A673 (cell line): ENCODE measurements around the gene SLC5A6.

Experiments used
- EZH2 ChIP-seq: fragments of 200-600 bp; sonication (generic); IDR thresholded peaks from 2 replicates; pipeline ENCODE4 v1.6.1; 2017; ENCODE audit warnings: borderline replicate concordance, low read depth, mild to moderate bottlenecking, mixed read lengths, antibody characterized with exemption, low read length; ENCODE audit not compliant: poor library complexity, severe bottlenecking
- TF ChIP-seq, protein P1 (sequence below): fragments of 300-800, 200-600 bp; sonication (generic); conservative IDR thresholded peaks from 2 replicates; pipeline ENCODE4 v1.5.1; 2017; ENCODE audit warnings: low read depth, mild to moderate bottlenecking, antibody characterized with exemption, low read length, moderate library complexity, mixed read lengths

DNA sequence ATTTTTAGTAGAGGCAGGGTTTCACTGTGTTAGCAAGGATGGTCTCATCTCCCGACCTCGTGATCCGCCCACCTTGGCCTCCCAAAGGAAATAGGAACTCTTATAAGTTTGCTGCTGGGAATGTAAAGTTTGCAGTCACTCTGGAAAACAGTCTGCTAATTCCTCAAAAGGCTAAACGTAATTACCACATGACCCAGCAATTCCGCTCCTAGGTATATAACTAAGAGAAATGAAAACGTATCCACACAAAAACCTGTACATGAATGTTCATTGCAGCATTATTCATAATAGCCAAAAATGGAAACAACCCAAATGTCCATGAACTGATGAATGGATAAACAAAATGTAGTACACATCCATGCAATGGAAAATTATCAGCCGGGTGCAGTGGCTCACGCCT is 22.1 kb downstream of the SLC5A6 start:
- no peak for TF ChIP-seq EZH2
- TF ChIP-seq, protein P1, sequence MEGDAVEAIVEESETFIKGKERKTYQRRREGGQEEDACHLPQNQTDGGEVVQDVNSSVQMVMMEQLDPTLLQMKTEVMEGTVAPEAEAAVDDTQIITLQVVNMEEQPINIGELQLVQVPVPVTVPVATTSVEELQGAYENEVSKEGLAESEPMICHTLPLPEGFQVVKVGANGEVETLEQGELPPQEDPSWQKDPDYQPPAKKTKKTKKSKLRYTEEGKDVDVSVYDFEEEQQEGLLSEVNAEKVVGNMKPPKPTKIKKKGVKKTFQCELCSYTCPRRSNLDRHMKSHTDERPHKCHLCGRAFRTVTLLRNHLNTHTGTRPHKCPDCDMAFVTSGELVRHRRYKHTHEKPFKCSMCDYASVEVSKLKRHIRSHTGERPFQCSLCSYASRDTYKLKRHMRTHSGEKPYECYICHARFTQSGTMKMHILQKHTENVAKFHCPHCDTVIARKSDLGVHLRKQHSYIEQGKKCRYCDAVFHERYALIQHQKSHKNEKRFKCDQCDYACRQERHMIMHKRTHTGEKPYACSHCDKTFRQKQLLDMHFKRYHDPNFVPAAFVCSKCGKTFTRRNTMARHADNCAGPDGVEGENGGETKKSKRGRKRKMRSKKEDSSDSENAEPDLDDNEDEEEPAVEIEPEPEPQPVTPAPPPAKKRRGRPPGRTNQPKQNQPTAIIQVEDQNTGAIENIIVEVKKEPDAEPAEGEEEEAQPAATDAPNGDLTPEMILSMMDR: no peak
